Posterior cingulate gyrus (tissue), 11 donors: ENCODE measurements around the gene CCDC28A.

ENCODE experiments used
- DNase-seq, 10 donors: peaks; one replicate each; pipeline versions ENCODE4 v3.0.0 to v3.0.0-alpha.2; 2020 to 2021; ENCODE audit warnings: mixed read lengths in 3 of 10
- intact Hi-C: fragments of 100-400 bp; cut with DNase I; formaldehyde crosslinking; loops from one replicate; pipeline ENCODE4 v1.15.1; 2023

CCDC28A gene

GRCh38 chr6:138830248-138830647, 56.7 kb downstream of the CCDC28A start:
- DNase-seq, result no peak
- intact Hi-C loops, result no loop called here

GRCh38 chr6:138832182-138832581, 58.6 kb downstream of the CCDC28A start:
- intact Hi-C loops, result no loop called here
- DNase-seq, result no peak

GRCh38 chr6:138833816-138834539, 60.4 kb downstream of the CCDC28A start:
- intact Hi-C loops, result no loop called here
- peak in 2 of 10 donors; percentile 22 to 31 for DNase-seq

GRCh38 chr6:138837246-138837645, 63.7 kb downstream of the CCDC28A start:
- no peak for DNase-seq
- intact Hi-C loops, result no loop called here
